NCI-H2171 (cell line): ENCODE measurements around the gene PGS1.

Experiments
- DNase-seq: peaks from one replicate; lab custom pipeline; 2025; lab: John Stamatoyannopoulos, UW

PGS1 gene

DNA sequence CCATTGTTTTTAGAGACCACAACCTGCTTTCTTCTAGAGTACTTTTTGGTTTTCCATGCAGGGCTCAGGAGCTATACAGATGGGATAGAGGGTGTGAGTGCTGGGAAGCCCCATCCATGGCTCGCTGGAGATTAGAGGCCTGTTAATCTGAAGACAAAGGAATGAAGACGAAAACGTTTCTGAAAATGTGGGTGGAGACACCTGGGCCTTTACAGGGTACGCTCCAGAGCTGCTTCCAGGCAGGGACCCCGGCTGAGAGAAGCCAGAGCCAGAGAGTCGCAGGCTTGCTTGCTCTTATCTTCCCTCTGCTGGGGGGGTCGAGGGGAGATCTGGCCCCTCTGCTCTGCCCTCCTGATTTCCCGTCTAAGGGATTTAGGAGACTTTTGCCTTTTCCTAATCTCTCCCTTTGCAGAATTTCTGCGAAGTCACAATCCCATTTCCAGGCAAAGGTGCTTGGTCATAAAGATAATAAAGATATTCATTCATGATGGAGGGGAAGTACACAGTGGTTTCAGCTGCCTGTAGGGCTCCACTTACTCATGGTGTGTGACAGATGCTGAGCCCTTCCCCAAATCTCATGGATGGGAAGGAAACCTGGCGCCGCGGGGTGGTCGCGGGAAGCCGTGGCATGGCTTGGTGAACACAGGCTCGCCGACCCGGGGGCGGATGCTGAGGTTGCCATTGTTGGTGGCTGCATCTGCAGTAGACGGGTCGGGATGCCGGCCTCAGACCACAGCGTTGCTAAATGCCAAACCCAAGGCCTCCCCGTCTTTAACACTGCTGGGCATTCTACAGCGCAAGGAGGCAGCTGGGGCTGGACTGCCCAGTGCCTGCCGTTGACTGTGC, 13.8 kb upstream of the PGS1 start:
- DNase-seq, result no peak

DNA sequence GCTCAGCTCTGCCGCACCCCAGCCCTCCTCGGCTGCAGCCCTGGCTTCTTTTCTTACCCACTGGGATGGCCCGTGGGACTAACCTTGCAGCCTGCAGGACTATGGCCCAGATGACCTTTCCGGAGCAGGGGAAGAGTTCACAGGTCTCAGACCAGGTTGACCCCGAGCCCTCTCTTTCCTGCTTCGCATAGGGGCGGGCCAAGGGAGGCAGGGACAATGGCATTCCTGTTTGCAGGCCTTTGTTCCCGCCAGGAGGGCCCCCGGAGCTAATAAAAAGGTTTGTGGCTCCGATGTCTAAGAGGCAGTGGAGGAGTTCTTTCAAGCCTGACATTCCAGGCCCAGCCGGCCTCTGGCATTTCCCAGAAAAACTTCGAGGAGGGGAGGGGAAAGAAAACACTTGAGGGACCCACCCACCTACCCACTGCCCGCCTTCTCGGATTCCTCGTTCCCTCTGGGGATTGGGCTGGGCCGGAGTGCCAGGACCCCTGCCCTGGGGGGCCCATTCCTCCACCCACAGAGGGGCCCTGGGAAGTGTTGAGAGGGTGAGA, 12.8 kb upstream of the PGS1 start:
- no peak for DNase-seq

DNA sequence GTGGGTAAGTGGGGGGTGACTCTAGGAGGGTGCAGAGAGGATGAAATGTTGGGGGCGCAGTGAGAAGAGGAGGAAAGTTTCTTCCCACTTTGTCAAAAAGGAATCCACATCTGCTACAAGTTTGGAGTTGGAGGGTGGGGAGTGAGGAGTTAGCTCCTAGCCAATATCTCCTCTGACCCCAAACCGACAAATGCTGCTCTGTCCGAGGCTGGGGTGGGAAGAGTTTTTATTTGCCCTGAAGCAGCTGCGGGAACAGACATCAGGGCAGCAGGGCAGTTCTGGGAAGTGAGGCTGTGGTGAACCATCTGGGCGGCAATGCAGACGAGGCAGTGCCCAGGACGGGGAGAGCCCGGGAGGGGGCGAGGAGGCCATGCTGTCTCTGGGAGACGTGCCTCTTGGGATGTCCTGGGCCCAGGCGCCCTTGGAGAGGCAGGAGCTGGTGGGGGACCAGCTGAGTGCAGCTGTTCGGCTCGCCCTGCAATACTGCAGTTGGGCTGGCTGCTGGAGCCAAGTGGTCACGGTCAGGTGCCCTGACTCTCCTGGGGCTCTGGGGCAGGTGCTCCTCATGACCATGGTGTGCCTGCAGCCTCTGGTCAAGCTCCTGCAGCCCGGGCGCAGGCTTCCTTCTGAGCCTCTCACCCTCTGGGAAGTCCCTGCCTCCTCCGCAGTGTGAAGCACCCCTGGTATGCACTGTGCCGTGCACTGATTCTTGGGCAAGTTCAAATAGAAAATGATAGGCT, 12.2 kb upstream of the PGS1 start:
- no peak for DNase-seq

DNA sequence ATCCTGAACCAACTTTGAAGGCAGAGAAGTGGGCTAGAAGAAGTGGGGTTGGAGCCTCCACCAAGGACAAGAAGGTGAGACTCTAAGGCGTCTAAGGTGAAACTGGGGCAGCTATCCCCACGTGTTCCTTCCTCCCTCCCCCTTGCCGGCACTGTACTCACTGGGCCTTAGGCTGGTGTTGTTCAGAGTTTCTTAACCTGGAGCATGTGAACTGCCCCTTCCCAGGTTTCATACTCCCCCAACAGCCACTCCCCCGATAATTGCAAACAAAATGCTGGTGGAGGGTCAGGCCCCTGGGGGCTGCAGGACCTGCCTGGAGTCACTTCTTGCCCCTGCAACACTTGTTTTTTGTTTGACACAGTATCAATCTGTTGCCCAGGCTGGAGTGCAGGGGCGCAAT, 11.3 kb upstream of the PGS1 start:
- DNase-seq, result no peak

DNA sequence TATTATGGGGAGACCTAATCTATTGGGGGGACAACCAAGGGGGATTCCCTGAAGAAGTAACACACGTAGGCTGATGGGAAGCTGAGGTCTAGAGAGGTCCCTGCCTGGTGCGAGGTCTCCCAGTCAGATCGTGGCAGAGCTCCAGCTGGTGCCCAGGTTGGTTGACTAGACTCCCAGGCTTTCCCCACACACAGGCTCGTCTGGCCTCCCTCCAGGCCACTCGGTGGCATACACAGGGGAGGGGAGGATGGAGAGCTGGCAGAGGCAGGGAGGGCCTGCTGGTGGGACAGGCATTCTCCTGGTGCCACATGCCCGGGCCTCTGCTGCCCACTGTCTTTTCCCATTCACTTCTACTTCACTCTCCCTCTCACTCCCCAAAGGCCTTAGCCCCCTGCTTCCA, 10.1 kb upstream of the PGS1 start:
- DNase-seq, result no peak

DNA sequence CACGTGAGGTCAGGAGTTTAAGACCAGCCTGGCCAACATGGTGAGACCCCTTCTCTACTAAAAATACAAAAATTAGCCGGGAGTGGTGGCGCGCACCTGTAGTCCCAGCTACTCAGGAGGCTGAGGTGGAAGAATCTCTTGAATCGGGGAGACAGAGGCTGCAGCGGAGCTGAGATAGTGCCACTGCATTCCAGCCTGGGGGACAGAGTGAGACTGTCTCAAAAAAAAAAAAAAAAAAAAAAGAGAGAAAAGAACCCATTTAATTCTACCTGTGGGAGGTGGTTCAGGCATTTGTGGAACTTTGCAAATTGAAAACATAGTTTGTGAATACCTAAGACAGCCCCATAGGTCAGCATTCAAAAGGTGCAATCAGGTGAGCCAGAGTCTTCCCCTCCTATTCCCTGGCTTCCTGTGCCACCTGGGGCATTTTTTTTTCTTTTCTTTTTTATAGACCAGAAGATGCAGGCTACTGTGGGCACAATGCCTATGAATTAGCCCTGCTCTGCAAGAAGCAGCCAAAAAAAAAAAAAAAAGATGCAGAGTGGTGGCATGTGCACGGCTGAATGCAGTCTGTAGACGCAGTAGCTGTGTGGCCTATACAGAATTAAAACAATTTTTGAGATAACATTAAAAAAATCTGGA, 9.5 kb upstream of the PGS1 start:
- DNase-seq, result no peak

DNA sequence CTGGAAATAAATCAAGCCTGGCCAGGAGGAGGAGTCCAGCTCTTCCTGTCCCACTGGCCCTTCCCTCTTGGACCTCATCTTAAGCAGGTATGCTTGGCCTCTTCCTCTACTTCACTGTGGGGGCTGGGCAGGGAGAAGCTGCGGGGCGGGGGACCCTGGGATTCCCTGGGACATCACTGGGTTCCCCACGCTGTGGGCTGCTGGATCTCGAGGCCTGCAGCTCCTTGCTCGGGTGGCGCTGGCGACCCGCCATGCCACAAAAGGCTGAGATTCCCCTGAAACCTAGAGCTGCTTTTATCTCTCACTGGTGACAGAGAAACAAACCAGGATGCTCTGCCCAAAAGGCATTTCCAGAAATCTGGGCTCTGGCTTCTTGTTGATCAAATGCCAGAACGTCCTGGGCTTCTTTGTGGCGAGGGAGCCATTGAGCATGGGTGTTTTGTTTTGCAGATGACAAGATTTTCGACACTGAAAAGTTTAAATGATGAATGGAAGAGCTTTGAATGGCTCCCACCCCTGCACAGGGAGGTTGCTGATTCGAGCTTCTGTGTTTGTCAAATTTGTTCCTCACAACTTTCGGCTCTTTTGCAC, 8.6 kb upstream of the PGS1 start:
- DNase-seq, result no peak

DNA sequence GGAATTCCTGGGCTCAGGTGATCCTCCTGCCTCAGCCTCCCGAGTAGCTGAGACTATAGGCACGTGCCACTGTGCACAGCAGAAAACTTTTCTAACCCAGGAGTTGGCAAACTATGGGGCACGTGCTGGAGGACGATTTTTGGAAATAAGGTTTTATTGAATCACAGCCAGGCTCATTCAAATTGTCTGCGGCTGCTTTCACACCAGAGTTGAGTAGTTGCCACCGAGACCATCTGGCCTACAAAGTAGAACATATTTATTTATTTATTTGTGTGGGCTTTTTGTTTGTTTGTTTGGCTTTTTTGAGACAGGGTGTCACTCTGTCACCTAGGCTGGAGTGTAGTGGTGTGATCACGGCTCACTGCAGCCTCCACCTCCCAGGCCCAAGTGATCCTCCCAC, 7.4 kb upstream of the PGS1 start:
- DNase-seq, result no peak

DNA sequence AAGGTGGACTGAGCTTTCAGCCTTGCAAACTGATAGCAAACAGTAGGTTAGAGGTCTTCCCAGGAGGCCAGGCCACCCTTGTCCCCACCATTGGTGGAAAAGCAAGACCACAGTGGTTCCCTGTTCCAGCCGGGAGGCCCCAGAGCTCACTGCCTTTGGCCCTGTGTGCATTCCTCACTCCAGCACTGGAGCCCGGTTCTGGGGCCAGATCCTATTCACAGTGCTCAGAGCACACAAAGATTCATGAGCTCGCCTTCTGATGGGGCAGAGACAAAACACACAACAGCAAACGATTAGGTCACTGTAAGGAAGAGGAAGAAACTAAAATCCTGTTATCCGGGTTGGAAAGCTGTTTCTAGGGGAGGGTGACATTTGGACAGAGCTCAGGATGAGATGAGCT, 5.6 kb upstream of the PGS1 start:
- DNase-seq, result no peak

DNA sequence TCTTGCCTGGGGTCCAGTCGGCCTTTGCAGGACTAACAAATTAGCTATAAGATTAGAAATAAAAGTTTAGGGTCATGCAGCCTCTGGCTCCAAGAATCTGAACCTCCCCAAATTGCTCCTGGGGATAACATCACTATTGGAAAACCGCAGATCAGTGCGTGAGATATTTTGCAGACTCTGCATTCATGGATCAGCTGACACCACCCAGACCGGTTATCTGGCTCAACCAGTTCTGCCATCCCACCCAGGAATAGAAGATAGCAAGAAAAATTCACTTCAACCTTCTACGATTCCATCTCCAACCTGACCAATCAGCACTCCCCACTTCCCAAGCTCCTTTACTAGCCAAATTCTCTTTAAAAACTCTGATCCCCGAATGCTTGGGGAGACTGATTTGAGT, 4.3 kb upstream of the PGS1 start:
- DNase-seq, result no peak

DNA sequence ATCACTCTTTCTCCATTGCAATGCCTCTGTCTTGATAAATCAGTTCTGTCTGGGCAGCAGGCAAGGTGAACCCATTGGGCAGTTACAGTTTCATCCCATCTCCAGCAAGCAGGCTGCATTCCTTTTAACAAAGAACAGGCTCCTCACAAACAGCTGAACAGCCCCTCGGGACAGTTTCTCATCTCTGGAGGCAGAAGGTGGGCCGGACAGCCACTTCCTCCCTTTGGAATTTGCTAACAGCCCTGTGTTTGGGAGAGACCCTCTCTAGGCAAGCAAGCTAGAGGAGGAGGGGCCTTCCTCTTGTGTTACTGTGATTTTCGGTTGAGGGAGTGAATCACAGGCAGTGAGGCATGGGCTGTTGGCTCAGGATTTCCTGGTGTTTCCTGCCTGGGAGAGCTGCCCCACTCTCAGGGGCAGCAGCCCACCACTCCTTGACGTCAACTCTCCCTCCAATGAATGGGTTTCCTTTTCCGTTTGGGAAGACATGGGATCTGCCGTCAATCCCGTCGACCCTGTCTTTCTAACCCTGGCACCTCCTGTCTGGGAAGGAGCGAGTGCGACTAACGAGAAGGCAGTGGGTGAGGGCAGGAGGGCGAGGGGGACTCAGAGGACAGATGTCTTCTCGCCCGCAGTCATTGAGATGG, 3.7 kb upstream of the PGS1 start:
- no peak for DNase-seq

DNA sequence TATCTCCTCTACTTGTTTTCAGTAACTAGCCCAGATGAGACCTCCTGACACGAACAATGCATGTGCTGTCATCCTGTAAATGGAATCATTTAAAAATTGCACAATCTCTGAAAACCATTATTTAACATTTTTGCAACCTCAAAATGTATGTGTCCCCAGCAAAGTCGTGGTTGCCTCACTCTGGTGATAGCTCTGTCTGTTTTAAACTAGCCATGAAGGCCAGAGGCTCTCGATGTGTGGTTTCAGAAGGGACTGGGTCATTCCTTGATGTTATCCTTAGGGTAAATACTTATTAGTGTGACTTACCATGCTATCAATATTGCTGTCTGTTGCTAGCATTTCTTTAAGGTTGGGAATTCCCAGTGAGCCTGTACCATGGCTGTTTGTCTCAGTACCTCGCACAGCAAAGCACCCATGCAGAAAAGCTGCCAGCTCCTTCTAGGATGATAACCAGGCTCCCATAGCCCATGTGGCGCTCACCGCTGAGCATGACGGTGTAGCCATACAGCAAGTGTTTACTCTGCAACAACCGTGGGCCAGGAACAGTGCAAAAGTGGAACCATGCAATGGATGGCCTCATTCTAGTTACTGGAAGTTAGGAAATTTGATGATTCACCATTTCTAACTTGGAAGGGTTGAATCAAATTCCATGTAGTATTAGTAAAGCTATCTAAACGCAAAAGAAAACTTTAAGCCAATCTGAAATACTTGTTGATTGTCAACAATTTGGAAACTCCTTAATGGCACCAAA, 2.9 kb upstream of the PGS1 start:
- no peak for DNase-seq

DNA sequence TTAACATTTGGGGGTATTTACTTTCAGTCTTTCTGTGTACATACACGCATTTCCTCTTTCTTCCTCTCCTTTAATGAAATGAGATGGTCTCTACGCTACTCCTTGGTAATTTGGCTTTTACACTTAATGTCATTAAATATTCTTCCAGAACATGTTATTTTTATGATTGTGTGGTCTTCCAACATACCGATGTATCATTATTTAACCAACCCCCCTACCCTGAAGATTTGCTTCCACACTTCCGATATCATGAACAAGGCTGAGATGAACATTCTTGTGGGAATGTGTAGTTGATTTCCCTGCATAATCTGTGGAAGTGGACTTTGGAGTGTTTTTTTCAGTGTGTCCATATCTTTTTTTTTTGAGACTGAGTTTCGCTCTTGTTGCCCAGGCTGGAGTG, 2.3 kb upstream of the PGS1 start:
- no peak for DNase-seq

DNA sequence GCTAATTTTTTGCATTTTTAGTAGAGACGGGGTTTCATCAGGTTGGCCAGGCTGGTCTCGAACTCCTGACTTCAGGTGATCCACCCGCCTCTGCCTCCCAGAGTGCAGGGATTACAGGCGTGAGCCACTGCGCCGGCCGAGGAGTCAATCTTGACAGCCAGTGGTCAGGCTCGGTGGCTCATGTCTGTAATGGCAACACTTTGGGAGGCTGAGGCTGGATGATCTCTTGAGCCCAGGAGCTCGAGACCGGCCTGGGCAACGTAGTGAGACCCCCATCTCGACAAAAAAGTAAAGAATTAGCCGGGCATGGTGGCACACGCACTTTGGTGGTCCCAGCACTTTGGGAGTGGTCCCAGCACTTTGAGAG, 608 bp upstream of the PGS1 start:
- DNase-seq, result no peak

DNA sequence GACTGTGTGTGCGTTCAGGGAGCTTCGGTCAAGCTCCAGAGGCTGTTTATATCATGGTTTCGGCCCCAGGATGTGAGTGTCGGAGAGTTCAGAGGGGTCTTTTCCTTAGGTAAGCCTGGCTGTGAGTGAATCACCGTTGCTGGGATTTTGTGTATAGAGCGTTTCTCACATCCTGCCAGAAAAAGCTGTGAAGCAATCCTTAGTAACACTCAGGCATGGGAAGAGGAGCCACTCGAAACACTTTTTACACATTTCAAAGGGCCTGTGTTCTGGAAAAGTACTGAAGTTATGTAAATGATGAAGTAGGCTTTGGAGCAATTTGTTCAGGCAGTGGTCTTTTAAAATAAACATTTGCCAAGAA, 662 bp downstream of the PGS1 start:
- no peak for DNase-seq

DNA sequence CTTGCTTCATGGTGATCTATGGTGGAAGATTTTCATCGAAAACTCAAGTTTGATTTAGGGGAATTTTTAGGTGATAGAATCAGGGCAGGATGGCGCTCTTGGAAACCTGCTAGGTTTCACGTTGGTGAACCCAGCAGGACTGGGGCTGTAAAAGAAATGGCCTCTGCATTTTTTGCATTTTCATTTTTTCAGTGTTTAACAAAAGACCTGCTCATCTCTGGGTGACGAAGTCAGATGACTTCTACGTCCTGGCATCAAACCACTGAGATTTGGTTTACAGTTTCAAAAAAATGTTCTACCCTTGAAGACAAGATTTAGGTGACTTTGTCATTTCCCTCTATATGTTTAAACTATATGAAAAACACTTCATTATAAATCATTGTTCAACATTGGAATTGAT, 1.9 kb downstream of the PGS1 start:
- no peak for DNase-seq

DNA sequence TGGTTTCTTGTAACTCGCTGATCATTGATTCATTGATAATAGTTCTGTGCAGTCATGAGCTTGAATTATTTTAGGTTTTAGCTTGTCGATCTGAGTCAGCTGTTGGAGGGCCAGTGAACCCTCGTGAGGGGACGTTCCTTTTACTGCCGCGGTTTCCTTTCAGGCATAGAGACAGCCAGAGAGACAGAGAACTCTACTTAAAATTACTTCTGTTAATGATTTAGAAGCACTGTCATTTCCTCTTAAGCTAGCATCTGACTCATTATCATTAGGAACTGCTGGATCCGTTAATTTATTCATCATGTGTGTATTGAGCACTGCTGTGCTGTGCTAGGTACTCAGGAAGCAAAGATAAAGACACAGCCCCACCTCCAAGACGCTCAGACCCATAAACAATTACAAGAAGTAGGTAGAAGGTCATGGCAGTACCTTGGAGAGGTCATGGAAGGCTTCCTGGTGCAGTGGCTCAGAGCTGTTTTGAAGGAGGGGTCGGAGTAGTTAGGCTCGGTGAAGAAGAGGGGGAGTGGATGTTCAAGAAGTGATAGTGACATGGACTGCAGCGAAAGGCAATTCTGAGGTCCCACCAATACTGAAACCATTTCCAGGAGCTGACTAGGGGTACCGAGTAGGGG, 3.3 kb downstream of the PGS1 start:
- DNase-seq, result no peak

DNA sequence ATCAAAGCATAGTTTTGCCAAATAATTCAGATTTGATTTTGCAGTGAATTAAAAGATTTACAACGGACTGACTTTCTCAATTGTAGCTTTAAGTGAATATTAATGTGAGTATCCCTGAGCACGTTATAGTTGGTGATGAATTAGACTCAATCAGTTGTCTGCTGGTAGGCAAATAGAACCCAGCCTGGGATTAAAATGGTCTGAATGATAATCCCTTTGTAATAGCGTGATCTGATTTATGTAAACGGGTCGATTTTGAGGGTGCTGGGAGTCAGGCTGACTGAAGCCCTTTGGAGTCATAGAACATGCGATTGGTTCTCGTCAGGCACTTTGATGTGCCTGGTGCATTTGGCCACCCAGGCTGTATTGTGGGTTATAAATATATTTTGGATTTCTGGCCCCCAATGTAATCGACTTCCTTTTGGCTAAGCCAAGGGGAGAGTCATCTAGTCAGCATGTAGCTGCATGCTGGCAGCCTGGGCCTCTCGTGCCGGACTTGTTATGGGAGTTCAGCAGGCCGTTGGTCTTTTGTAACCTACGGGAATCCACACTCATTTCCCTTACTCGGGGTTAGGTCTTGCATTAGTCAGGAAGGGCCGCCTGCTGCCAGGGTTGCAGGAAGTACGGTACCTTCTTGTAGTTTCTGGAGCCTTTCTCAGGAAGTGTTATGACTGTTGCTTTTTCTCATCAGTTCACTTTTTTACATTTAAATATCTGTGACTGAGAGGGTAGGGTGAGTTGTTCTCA, 5.4 kb downstream of the PGS1 start:
- no peak for DNase-seq

DNA sequence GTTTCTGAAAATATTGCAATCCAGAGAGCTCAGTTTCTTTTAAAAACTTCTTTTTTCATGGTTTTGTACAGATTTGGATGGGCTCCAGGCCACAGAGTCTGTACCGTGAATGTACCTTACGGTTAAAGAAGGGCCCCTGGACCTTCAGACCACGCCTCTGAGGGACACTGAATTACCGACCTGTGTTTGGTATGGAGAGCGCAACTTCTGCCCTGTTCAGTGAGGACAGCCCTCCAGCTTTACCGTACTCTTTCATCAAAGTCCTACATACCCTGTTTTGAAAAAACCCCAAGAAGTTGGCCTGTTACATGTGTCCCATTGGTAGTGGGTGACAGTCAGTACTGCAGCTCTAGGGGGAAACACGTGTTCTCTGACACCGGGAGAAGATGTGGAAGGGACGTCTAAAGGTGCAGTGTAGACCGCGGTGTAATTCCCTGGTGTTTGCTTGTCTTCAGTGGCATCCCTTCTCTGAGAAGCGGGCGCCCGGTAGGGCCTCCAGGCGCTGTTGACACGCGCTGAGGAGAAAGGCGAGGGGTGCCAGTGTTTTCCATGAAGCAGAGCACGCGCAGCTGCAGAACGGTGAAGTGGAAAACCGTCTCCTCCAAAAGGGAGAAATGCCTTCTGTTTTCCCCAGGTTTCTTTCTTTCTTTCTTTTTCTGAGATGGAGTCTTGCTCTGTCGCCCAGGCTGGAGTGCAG, 6.2 kb downstream of the PGS1 start:
- DNase-seq, result no peak
